Measurements from ENCODE around the gene PHF2.

The PHF2 gene

DNA sequence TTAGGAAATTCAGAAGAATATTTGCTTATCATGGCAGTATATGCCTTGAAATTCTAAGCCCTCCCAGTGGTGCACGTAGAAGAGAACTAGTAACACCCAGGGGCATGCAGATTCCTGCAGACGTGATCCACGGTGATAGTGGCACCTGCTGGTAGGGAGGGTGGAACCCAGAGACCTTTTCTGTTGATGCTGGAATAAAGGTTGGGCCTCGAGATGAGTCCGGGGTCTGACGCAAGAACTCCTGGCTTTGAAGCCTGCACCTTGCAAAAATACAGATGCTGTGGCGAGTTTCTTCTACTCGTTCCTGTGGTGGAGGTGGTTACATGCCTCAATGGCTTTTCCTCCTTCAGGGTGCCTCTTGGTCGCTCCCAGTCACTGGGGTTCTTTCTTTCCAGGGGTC is 39.5 kb upstream of the PHF2 start:
- Histone ChIP-seq H3K27ac (no peak overlapping the region), H3K9me3 (no peaks in the 10 kb centered on the region), H3K4me1 (ENCODE audit: control insufficient read depth in 1 of 2, insufficient read depth in 1 of 2, low read depth in 1 of 2, low read length in 1 of 2) (no peaks in the 10 kb centered on the region), H3K4me3 (ENCODE audit: low read depth in 1 of 2, low read length in 1 of 2) (no peak overlapping the region), H3K27me3 (no peaks in the 10 kb centered on the region), H3K36me3 (peaks cover 82% of the 10 kb centered on the region)
- TF ChIP-seq, protein P1, sequence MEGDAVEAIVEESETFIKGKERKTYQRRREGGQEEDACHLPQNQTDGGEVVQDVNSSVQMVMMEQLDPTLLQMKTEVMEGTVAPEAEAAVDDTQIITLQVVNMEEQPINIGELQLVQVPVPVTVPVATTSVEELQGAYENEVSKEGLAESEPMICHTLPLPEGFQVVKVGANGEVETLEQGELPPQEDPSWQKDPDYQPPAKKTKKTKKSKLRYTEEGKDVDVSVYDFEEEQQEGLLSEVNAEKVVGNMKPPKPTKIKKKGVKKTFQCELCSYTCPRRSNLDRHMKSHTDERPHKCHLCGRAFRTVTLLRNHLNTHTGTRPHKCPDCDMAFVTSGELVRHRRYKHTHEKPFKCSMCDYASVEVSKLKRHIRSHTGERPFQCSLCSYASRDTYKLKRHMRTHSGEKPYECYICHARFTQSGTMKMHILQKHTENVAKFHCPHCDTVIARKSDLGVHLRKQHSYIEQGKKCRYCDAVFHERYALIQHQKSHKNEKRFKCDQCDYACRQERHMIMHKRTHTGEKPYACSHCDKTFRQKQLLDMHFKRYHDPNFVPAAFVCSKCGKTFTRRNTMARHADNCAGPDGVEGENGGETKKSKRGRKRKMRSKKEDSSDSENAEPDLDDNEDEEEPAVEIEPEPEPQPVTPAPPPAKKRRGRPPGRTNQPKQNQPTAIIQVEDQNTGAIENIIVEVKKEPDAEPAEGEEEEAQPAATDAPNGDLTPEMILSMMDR (IDR thresholded peaks at IDR 0.05), result no peak

DNA sequence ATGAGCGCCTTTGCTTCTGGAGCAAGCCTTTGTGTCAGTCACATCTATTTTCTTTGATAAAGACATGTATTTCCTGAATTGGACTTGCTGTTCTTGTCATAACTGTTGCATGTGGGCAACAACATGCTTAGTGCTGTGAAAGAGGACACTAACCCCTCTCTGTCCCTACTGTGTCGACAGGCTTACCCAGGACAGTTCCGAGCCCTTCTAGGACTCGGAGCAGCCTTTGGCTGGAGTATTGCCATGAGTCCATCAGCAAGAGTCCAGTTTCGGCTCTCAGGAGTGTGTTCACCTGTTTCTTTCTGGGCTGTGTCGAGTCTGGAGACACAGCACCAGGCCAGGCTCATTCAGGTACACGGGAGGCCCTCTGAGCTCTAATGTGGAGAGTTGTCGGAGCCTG is 36.1 kb upstream of the PHF2 start:
- H3K9me3 ChIP-seq, result no peaks in the 10 kb centered on the region
- H3K27me3 ChIP-seq, result no peaks in the 10 kb centered on the region
- H3K4me1 ChIP-seq (ENCODE audit: control insufficient read depth in 1 of 2, insufficient read depth in 1 of 2, low read depth in 1 of 2, low read length in 1 of 2), result no peaks in the 10 kb centered on the region
- TF ChIP-seq, protein P1 (IDR thresholded peaks at IDR 0.05), result no peak
- no peak overlapping the region for H3K27ac ChIP-seq
- peaks cover 81% of the 10 kb centered on the region for H3K36me3 ChIP-seq
- H3K4me3 ChIP-seq (ENCODE audit: low read depth in 1 of 2, low read length in 1 of 2), result no peak overlapping the region

DNA sequence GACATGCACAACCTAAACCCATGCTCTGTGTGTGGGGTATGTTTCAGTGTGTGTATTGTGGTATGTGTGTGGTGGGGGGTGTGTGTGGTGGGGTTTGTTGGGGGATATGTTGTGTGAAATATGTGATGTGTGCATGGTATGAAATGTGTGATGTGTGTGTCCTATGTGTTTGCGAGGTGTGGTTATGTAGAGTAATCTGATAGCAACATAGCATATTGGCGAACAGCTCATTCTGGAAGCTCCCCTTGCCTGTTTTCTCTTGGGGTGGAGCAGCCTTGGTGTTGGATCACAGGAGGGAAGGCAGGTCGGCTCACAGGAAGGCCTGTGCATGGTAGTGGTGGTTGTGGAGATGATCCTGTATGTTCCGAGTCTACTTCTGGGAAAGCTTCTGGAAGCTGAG is 35.4 kb upstream of the PHF2 start:
- Histone ChIP-seq H3K36me3 (peaks cover 78% of the 10 kb centered on the region), H3K4me3 (ENCODE audit: low read depth in 1 of 2, low read length in 1 of 2) (no peak overlapping the region), H3K27me3 (no peaks in the 10 kb centered on the region), H3K4me1 (ENCODE audit: control insufficient read depth in 1 of 2, insufficient read depth in 1 of 2, low read depth in 1 of 2, low read length in 1 of 2) (no peaks in the 10 kb centered on the region), H3K9me3 (no peaks in the 10 kb centered on the region), H3K27ac (no peak overlapping the region)
- TF ChIP-seq, protein P1 (IDR thresholded peaks at IDR 0.05), result no peak

DNA sequence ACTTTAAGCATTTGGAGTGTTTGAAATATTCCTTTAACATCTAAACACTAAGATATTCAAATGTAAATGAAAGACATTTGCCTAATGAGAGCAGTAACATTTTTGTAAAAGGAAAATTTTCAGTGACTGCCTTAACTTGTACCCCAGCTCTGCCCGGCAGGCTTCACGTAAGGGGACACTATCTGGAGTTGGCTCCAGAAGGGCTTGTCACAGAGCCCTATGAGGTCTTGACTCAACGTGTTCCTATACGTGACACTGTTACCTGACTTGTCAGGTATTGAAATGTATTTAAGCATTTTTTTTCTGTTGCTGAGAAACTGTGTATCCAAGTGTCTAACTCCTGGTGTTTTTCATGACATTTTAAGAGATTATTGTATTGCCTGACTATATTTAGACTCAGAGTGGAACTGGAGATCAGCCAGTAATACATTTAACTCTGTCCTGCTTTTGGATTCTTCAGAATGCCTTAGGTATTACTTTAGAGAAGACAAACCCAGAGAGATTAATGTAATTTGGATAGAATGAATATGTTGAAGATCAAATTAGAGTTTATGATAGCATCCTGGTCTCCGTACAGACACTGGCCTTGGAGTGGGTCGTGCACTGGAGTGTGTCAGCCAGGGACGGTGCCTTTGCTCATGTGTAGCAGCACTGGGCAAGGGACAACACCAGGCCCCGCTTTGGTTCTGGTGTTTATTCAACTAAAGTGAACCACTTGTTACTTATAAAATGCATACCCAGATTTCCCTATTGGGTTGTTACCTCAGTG is 34.6 kb upstream of the PHF2 start:
- Histone ChIP-seq H3K9me3 (no peaks in the 10 kb centered on the region), H3K27me3 (no peaks in the 10 kb centered on the region), H3K36me3 (peaks cover 81% of the 10 kb centered on the region), H3K4me3 (ENCODE audit: low read depth in 1 of 2, low read length in 1 of 2) (no peak overlapping the region), H3K4me1 (ENCODE audit: control insufficient read depth in 1 of 2, insufficient read depth in 1 of 2, low read depth in 1 of 2, low read length in 1 of 2) (no peaks in the 10 kb centered on the region), H3K27ac (no peak overlapping the region)
- TF ChIP-seq, protein P1 (IDR thresholded peaks at IDR 0.05), result no peak

DNA sequence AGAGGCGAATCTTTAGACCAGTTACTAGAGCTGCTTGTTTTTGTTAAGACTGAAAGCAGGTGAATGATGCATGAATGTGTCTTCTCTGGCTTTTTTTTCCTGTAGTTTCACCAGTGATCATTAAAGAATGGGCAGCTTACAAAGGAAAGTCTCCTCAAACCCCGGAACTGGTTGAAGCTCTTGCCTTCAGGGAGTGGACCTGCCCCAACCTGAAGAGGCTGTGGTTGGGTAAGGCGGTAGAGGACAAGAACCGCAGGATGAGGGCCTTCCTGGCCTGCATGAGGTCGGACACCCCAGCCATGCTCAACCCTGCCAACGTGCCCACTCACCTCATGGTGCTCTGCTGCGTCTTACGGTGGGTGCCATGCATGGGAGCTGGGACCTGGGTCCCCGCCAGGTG is 33.3 kb upstream of the PHF2 start:
- Histone ChIP-seq H3K4me1 (ENCODE audit: control insufficient read depth in 1 of 2, insufficient read depth in 1 of 2, low read depth in 1 of 2, low read length in 1 of 2) (no peaks in the 10 kb centered on the region), H3K36me3 (peaks cover 93% of the 10 kb centered on the region), H3K27me3 (no peaks in the 10 kb centered on the region), H3K4me3 (ENCODE audit: low read depth in 1 of 2, low read length in 1 of 2) (no peak overlapping the region), H3K27ac (no peak overlapping the region), H3K9me3 (no peaks in the 10 kb centered on the region)
- TF ChIP-seq, protein P1 (IDR thresholded peaks at IDR 0.05), result no peak
